GM19238 (cell line): ENCODE data around the gene CCDC74B.
"Not testable (repeated sequence)": the region's sequence is repeated elsewhere in the genome, so short reads cannot be mapped to it uniquely, and the experiment has no call there.

Source experiments
- DNase-seq: peaks from one replicate; pipeline ENCODE4 v3.0.0; 2011; ENCODE audit warnings: low spot score; ENCODE audit not compliant: insufficient read length

Gene CCDC74B

GRCh38 chr2:130150181-130151144 is 5.6 kb upstream of the CCDC74B start:
- DNase-seq: no peak

- not testable (repeated sequence) for DNase-seq
These were observed 3.6 kb upstream of the CCDC74B start for GRCh38 chr2:130148515-130148914.

- not testable (repeated sequence) for DNase-seq
These were observed 1.5 kb downstream of the CCDC74B start for GRCh38 chr2:130143266-130144039.

- not testable (repeated sequence) for DNase-seq
These were observed 2.3 kb downstream of the CCDC74B start for GRCh38 chr2:130142396-130143265.

GRCh38 chr2:130141645-130142370 is 3.1 kb downstream of the CCDC74B start:
- not testable (repeated sequence) for DNase-seq

GRCh38 chr2:130141002-130141401 is 3.9 kb downstream of the CCDC74B start:
- not testable (repeated sequence) for DNase-seq

- not testable (repeated sequence) for DNase-seq
These were observed 4.4 kb downstream of the CCDC74B start for GRCh38 chr2:130140516-130140915.

GRCh38 chr2:130139331-130140280 is 5.3 kb downstream of the CCDC74B start:
- not testable (repeated sequence) for DNase-seq

GRCh38 chr2:130138841-130139251 is 6.1 kb downstream of the CCDC74B start:
- not testable (repeated sequence) for DNase-seq

GRCh38 chr2:130138326-130138725 is 6.6 kb downstream of the CCDC74B start:
- not testable (repeated sequence) for DNase-seq

- not testable (repeated sequence) for DNase-seq
These were observed 7.8 kb downstream of the CCDC74B start for GRCh38 chr2:130137118-130137517.

GRCh38 chr2:130136546-130136945 is 8.4 kb downstream of the CCDC74B start:
- not testable (repeated sequence) for DNase-seq

- no peak for DNase-seq
These were observed 9.0 kb downstream of the CCDC74B start for GRCh38 chr2:130135692-130136541.

- DNase-seq: not testable (repeated sequence)
These were observed 15.6 kb downstream of the CCDC74B start, which contains the start of gene POTEF for GRCh38 chr2:130129120-130129829. Gene POTEF, minus strand, starts transcription at chr2:130129222. Its CDS starts 8,707 bp downstream, at chr2:130120515.

GRCh38 chr2:130128464-130128863 is 16.4 kb downstream of the CCDC74B start:
- not testable (repeated sequence) for DNase-seq

GRCh38 chr2:130127726-130128125 is 17.2 kb downstream of the CCDC74B start:
- DNase-seq: not testable (repeated sequence)

- DNase-seq: not testable (repeated sequence)
These were observed 24.0 kb downstream of the CCDC74B start for GRCh38 chr2:130120924-130121323.
